ENCODE measurements around the gene DUOX1.

DNA sequence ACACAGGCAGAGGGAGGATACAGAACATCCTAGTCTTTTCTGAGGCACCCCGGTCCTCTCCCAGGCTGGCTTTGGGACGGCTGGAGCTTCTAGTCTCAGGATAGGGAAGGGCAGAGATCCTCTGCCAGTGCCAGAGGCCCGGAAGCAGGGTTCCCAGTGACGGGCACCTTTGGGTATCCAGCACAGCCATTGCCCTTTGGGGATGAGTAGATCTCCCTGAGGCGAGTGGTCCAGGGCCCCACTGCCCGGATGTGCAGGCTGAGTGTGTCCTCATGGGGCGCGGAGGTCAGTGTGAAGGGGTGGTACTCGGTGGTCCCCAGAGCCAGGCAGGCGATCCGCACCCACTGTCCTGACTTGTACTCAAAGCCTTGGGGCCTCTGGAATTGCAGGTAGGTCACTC, 34.1 kb upstream of the DUOX1 start:
- TF ChIP-seq POLR2A (IDR thresholded peaks at IDR 0.05) = no peak
- TF ChIP-seq, protein P1, sequence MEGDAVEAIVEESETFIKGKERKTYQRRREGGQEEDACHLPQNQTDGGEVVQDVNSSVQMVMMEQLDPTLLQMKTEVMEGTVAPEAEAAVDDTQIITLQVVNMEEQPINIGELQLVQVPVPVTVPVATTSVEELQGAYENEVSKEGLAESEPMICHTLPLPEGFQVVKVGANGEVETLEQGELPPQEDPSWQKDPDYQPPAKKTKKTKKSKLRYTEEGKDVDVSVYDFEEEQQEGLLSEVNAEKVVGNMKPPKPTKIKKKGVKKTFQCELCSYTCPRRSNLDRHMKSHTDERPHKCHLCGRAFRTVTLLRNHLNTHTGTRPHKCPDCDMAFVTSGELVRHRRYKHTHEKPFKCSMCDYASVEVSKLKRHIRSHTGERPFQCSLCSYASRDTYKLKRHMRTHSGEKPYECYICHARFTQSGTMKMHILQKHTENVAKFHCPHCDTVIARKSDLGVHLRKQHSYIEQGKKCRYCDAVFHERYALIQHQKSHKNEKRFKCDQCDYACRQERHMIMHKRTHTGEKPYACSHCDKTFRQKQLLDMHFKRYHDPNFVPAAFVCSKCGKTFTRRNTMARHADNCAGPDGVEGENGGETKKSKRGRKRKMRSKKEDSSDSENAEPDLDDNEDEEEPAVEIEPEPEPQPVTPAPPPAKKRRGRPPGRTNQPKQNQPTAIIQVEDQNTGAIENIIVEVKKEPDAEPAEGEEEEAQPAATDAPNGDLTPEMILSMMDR (IDR thresholded peaks at IDR 0.05) = no peak
